A549 treated with DMSO at 1 μM for 4 hours (cell line): Measurements from ENCODE around the gene GCN1. TPM values are rescaled to one million over a fixed set of nuclear protein-coding genes. Genes with fewer than 3 reads are reported as not detected.

Source experiments
- total RNA-seq: library from RNA; stranded (reverse); fragments of 200-300 nt; extraction: Qiagen RNA extraction; gene quantifications from 5 replicates; pipeline ENCODE4 v1.2.3, GENCODE V29; 2022; ENCODE audit warnings: low read depth

Gene GCN1
- 42.2 to 66.7 TPM (median 61.5 TPM) in 5 replicates for total RNA-seq

GRCh38 chr12:120194534-120195395, at the start of gene GCN1:
Gene GCN1, minus strand, starts transcription at chr12:120194715. Its CDS starts 18 bp downstream, at chr12:120194697.

GRCh38 chr12:120116441-120116791, 78.1 kb downstream of the GCN1 start, which contains the start of gene RAB35:
Gene RAB35, minus strand, starts transcription at chr12:120116753. Its CDS starts 103 bp downstream, at chr12:120116650.

Other genes starting within 250 kb of the GCN1 start
- gene BICDL1, start 205.5 kb downstream of the GCN1 start, total RNA-seq: 2.4 to 4.3 TPM (median 4.0 TPM) in 5 replicates
- gene RAB35, start 78.0 kb downstream of the GCN1 start, total RNA-seq: 63.0 to 78.1 TPM (median 71.4 TPM) in 5 replicates
- gene RPLP0, start 6.4 kb upstream of the GCN1 start, total RNA-seq: 3,409 to 3,570 TPM (median 3,451 TPM) in 5 replicates
- 168 to 182 TPM (median 178 TPM) in 5 replicates for gene PXN, start 71.0 kb upstream of the GCN1 start, total RNA-seq
- 12.8 TPM in 1 of 5 replicates, not detected in the others for gene RNU4-2, start 97.2 kb upstream of the GCN1 start, total RNA-seq
- gene RNU4-1, start 98.5 kb upstream of the GCN1 start, total RNA-seq: not detected in 5 replicates
- gene SIRT4, start 107.6 kb upstream of the GCN1 start, total RNA-seq: 0.45 to 1.6 TPM (median 0.94 TPM) in 5 replicates
- gene PLA2G1B, start 133.1 kb upstream of the GCN1 start, total RNA-seq: not detected in 5 replicates
- gene MSI1, start 174.4 kb upstream of the GCN1 start, total RNA-seq: 0.92 to 1.7 TPM (median 1.3 TPM) in 5 replicates
- 780 to 819 TPM (median 788 TPM) in 5 replicates for gene COX6A1, start 243.4 kb upstream of the GCN1 start, total RNA-seq